BE2C (cell line): Measurements from ENCODE around the gene UBQLN1.

Experiments
- DNase-seq: peaks from one replicate; pipeline ENCODE4 v3.0.0-alpha.2; 2020
- H3K27me3 ChIP-seq: fragments of 250-450 bp; sonication (Bioruptor Pico); 2 replicates; pipeline ENCODE4 v1.5.1; 2020; ENCODE audit warnings: mild to moderate bottlenecking
- H3K36me3 ChIP-seq: fragments of 250-450 bp; sonication (Bioruptor Pico); 2 replicates; pipeline ENCODE4 v1.5.1; 2020; ENCODE audit warnings: mild to moderate bottlenecking
- H3K4me1 ChIP-seq: fragments of 250-450 bp; sonication (Bioruptor Pico); 2 replicates; pipeline ENCODE4 v1.5.1; 2020
- H3K4me3 ChIP-seq: 2 replicates; pipeline ENCODE4 v1.5.1; 2011; ENCODE audit warnings: low read depth, low read length
- H3K9me3 ChIP-seq: fragments of 250-450 bp; sonication (Bioruptor Pico); 2 replicates; pipeline ENCODE4 v1.5.1; 2020
- CTCF ChIP-seq: IDR thresholded peaks from 2 replicates; pipeline ENCODE4 v1.5.1; 2012; ENCODE audit warnings: mild to moderate bottlenecking, low read depth, low read length

Gene UBQLN1

DNA sequence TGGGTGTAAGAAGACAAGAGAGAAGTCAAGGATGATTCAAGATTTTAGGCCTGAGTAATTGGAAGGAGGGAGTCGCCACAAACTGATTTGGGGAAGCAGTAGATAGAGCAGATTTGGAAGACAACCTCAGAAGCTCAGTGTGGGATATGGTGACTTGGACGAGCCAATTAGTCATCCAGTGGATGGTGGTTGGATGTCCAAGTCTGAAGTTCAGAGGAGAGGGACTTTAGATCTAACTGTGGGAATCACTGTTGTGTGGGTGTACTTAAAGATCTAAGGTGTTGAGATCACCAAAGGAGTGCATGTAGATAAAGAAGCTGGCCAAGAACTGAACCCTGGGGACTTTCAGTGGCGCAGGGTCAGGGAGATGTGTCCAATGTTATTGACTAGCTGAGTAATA is 82.6 kb downstream of the UBQLN1 start:
- no peak for TF ChIP-seq CTCF
- no peak for DNase-seq
- Histone ChIP-seq H3K27me3 (no peaks in the 10 kb centered on the region), H3K4me3 (no peak overlapping the region), H3K4me1 (peaks cover 4% of the 10 kb centered on the region; the same call in 1 of the 2 replicates), H3K9me3 (no peaks in the 10 kb centered on the region), H3K36me3 (0 out of 2 replicates have a peak, but pooled peaks cover 3% of the 10 kb centered on the region)

GRCh38 chr9:83623679-83624076 is 84.1 kb downstream of the UBQLN1 start:
- DNase-seq = no peak
- 0 out of 2 replicates have a peak, but pooled peaks cover 3% of the 10 kb centered on the region for H3K36me3 ChIP-seq
- peaks cover 4% of the 10 kb centered on the region; the same call in 1 of the 2 replicates for H3K4me1 ChIP-seq

DNA sequence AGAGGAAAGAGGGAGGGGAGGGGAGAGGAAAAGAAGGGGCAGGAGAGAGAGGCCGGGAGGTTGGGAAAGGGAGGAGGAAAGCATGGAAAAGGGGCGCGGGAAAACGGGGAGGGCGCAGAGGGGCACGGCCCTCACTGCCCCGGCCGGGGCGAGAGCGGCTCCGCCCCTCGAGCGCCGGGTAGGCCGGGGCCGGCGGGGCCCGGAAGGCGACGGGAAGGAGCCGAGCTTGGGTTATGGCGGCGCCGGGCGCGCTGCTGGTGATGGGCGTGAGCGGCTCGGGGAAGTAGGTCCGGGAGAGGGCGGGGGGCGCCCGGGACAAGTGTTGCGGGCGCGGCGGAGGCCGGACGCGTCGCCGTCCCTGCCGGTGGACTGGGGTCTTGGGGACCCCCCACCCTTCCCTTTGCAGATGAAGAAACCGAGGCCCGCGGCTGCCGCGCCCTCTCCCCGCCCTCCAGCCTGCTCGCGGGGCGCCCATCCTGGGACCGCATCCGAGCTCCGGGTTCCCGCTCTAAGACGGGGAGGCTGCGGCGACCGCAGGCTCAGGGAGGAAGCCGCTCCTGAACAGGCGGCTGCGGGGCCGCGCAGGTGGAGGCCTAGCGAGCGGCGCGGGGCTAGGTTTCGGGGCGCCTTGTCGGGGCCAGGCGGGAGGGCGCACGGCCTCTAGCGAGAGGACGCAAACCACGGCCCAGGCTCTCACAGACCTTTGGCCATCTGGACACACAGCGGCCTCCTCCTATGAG is 84.6 kb downstream of the UBQLN1 start, which contains the start of gene IDNK:
TSS of gene IDNK (plus strand) at position 205 of the 740 bp plus-strand sequence. CDS start at position 234, 29 bp downstream.
- Histone ChIP-seq H3K4me1 (peaks cover 4% of the 10 kb centered on the region; the same call in 1 of the 2 replicates), H3K36me3 (0 out of 2 replicates have a peak, but pooled peaks cover 3% of the 10 kb centered on the region), H3K9me3 (no peaks in the 10 kb centered on the region), H3K27me3 (no peaks in the 10 kb centered on the region), H3K4me3 (peak within 1 kb of the TSS; percentile 74)
- DNase-seq = peak; percentile 74
- no peak for TF ChIP-seq CTCF

More at GRCh38 chr9:83623679-83624076, 84.1 kb downstream of the UBQLN1 start:
- no peak for TF ChIP-seq CTCF
- Histone ChIP-seq H3K9me3 (no peaks in the 10 kb centered on the region), H3K27me3 (no peaks in the 10 kb centered on the region), H3K4me3 (peak overlapping the region; percentile 74)

DNA sequence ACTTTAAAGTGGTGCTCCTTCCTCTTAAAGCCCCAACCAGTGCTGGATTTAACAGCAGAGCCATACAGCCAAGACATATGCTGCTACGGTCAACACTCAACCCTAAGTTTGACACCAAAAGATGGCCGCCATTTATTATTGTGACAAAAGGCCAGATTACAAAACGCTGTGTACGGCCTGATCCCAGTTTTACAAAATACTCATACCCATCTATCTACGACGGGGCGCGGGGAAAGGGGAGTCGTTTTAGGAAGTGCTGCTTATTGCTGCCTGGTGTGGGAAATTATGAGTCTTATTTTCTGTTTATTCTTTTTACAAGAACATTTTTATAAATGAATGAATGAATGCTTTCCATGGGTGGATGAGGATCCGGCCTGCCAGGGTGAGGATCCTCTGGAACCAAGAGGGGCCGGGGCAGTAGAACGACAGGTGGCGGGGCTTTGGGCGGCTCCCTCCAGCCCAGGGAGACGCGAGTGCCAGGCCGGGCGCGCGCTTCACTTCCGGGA is 85.3 kb downstream of the UBQLN1 start:
- TF ChIP-seq CTCF = no peak
- no peaks in the 10 kb centered on the region for H3K27me3 ChIP-seq
- peaks cover 4% of the 10 kb centered on the region; the same call in 1 of the 2 replicates for H3K4me1 ChIP-seq
- H3K36me3 ChIP-seq = 0 out of 2 replicates have a peak, but pooled peaks cover 3% of the 10 kb centered on the region
- no peaks in the 10 kb centered on the region for H3K9me3 ChIP-seq
- DNase-seq = no peak
- H3K4me3 ChIP-seq = peak overlapping the region; percentile 74

- H3K4me1 ChIP-seq = peaks cover 4% of the 10 kb centered on the region; the same call in 1 of the 2 replicates
- H3K36me3 ChIP-seq = no peaks in the 10 kb centered on the region
- peak; percentile 57 for DNase-seq
- no peaks in the 10 kb centered on the region for H3K27me3 ChIP-seq
- H3K9me3 ChIP-seq = no peaks in the 10 kb centered on the region
- peak overlapping the region; percentile 32 for H3K4me3 ChIP-seq
- TF ChIP-seq CTCF = peak; percentile 90
Measured at GRCh38 chr9:83620841-83621636, 86.7 kb downstream of the UBQLN1 start.
